B cell (primary cell): ENCODE data around the gene TPP1.

Experiments
- EZH2 ChIP-seq: IDR thresholded peaks from 2 replicates; pipeline ENCODE4 v1.6.1; 2012; ENCODE audit warnings: borderline replicate concordance, low read depth, mild to moderate bottlenecking, moderate library complexity, low read length; ENCODE audit not compliant: insufficient read depth, poor library complexity, severe bottlenecking
- TF ChIP-seq, protein P1 (sequence below): fragments of 200-600 bp; IDR thresholded peaks from one replicate; pipeline ENCODE4 v1.8.0; 2022; ENCODE audit warnings: antibody characterized with exemption, mild to moderate bottlenecking

DNA sequence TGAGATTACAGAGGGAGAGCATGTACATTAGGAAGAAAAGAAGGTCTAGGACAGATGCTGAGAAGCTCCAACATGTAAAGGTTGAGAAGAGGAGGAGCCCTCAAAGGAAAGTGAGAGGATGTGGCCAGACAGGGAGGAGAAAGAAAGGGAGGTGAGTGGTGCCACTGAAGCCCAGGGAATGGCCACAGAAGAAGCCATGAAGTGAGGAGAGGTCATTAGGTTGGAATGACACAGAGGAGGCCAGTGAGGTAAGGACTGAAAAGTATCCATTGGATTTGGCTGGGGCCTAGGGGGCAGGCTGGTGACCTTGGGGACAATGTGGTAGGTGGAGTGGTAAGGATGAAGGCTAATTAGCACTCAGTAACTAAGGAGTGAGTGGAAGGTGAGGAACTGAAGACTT, 39.4 kb upstream of the TPP1 start:
- TF ChIP-seq EZH2 = no peak
- TF ChIP-seq, protein P1, sequence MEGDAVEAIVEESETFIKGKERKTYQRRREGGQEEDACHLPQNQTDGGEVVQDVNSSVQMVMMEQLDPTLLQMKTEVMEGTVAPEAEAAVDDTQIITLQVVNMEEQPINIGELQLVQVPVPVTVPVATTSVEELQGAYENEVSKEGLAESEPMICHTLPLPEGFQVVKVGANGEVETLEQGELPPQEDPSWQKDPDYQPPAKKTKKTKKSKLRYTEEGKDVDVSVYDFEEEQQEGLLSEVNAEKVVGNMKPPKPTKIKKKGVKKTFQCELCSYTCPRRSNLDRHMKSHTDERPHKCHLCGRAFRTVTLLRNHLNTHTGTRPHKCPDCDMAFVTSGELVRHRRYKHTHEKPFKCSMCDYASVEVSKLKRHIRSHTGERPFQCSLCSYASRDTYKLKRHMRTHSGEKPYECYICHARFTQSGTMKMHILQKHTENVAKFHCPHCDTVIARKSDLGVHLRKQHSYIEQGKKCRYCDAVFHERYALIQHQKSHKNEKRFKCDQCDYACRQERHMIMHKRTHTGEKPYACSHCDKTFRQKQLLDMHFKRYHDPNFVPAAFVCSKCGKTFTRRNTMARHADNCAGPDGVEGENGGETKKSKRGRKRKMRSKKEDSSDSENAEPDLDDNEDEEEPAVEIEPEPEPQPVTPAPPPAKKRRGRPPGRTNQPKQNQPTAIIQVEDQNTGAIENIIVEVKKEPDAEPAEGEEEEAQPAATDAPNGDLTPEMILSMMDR = no peak
